OCI-LY7 (cell line): ENCODE measurements around the gene COBL. TPM values are rescaled to one million over a fixed set of nuclear protein-coding genes. Genes with fewer than 3 reads are reported as not detected.

ENCODE experiments used
- BruUV-seq: library from RNA; stranded (reverse); fragments of 400-500 nt; replicated peaks from 2 replicates; lab custom pipeline; 2021; lab: Mats Ljungman, UMichigan
- CTCF ChIA-PET: fragments of 300-600 bp; sonication (Branson Sonifier 250); formaldehyde crosslinking; loops from one replicate; lab custom pipeline; 2022; ENCODE audit warnings: antibody characterized with exemption; ENCODE audit not compliant: unreplicated experiment; lab: Charles Lee
- POLR2A ChIA-PET: fragments of 300-600 bp; sonication (Branson Sonifier 250); formaldehyde crosslinking; loops from one replicate; lab custom pipeline; 2022; ENCODE audit warnings: antibody characterized with exemption; lab: Charles Lee
- DNase-seq: peaks from one replicate; pipeline ENCODE4 v3.0.0-alpha.2; 2015; ENCODE audit warnings: low spot score
- H2AFZ ChIP-seq: fragments of 200-600 bp; sonication (generic), shearing (Covaris generic); 2 replicates; pipeline ENCODE4 v1.6.1; 2014; ENCODE audit warnings: mild to moderate bottlenecking, antibody characterized with exemption, low read length, moderate library complexity
- H3K27ac ChIP-seq: fragments of 200-600 bp; sonication (generic); 2 replicates; pipeline ENCODE4 v1.5.1; 2014; ENCODE audit warnings: mixed run types, low read depth, mild to moderate bottlenecking, moderate library complexity, low read length, inconsistent platforms; ENCODE audit not compliant: poor library complexity, severe bottlenecking
- H3K36me3 ChIP-seq: fragments of 200-600 bp; sonication (generic); 2 replicates; pipeline ENCODE4 v1.6.1; 2014; ENCODE audit warnings: mild to moderate bottlenecking, antibody characterized with exemption, low read length, moderate library complexity, mixed read lengths; ENCODE audit not compliant: insufficient read depth
- H3K4me1 ChIP-seq: fragments of 200-600 bp; sonication (generic); 2 replicates; pipeline ENCODE4 v1.5.1; 2014; ENCODE audit warnings: mild to moderate bottlenecking, low read length; ENCODE audit not compliant: insufficient read depth, poor library complexity, severe bottlenecking
- H3K4me2 ChIP-seq: fragments of 200-600 bp; sonication (generic); 2 replicates; pipeline ENCODE4 v1.6.1; 2014; ENCODE audit warnings: mild to moderate bottlenecking, low read length
- H3K4me3 ChIP-seq: fragments of 200-600 bp; sonication (generic); 2 replicates; pipeline ENCODE4 v1.5.1; 2014; ENCODE audit warnings: mild to moderate bottlenecking, low read depth, low read length; ENCODE audit not compliant: poor library complexity, severe bottlenecking
- H3K79me2 ChIP-seq: fragments of 200-600 bp; sonication (generic); 2 replicates; pipeline ENCODE4 v1.6.1; 2016; ENCODE audit warnings: low read depth, mild to moderate bottlenecking, low read length, moderate library complexity, mixed read lengths; ENCODE audit not compliant: insufficient read depth
- H3K9me2 ChIP-seq: fragments of 200-600 bp; sonication (generic); 2 replicates; pipeline ENCODE4 v1.6.1; 2016; ENCODE audit warnings: mild to moderate bottlenecking, low read length, mixed read lengths; ENCODE audit not compliant: insufficient read depth
- H3K9me3 ChIP-seq: fragments of 200-600 bp; sonication (generic); 2 replicates; pipeline ENCODE4 v1.6.1; 2014; ENCODE audit warnings: mild to moderate bottlenecking, mixed run types, low read length, mixed read lengths
- H4K20me1 ChIP-seq: fragments of 200-600 bp; sonication (generic); 2 replicates; pipeline ENCODE4 v1.6.1; 2014; ENCODE audit warnings: mild to moderate bottlenecking, antibody characterized with exemption, low read length, moderate library complexity, mixed read lengths; ENCODE audit not compliant: insufficient read depth
- EZH2phosphoT487 ChIP-seq: fragments of 200-600 bp; sonication (generic); IDR thresholded peaks from 2 replicates; pipeline ENCODE4 v1.6.1; 2018; ENCODE audit warnings: low read depth, borderline replicate concordance, mild to moderate bottlenecking, mixed run types, antibody characterized with exemption, low read length, moderate library complexity, mixed read lengths
- intact Hi-C: fragments of 100-400 bp; cut with micrococcal nuclease; formaldehyde crosslinking; loops from one replicate; pipeline ENCODE4 v1.10.0; 2022; ENCODE audit not compliant: unreplicated experiment
- total RNA-seq, 2 experiments: library from RNA; depleted of rRNA in 1 of 2; stranded (reverse); fragments of >200 nt in 1 of 2; shearing (Covaris generic) in 1 of 2; gene quantifications; 2 replicates each; pipeline ENCODE4 v1.2.3, GENCODE V29; 2014 to 2022
- TF ChIP-seq, protein P1 (sequence below): fragments of 200-600 bp; sonication (generic); conservative IDR thresholded peaks from 2 replicates; pipeline ENCODE4 v1.5.1; 2014; ENCODE audit warnings: mild to moderate bottlenecking, antibody characterized with exemption, low read length, moderate library complexity, mixed read lengths

The COBL gene
- total RNA-seq, 2 experiments from 2014 or later, result not detected

DNA sequence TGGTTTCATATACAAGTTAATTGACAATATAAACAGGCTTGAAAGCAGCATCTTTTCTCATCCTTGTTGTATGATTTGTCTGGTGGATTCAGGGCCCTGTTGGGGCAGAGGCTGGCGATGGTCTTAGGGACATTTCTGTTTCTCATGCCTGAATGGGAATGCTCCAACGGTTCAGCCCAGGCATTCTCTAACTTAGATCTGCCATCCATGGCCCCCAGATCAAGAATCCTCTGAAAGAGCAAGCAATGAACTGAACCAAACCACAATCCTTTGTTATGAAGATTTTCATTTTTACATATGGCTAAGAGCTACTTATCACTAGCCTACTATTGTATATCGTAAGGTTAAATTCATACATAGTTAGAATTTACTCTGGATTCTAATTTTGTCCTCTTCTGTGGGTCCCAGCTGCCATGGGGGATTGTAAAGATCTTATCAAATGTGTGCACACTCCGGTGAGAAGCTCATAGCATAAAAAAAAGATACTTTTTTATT lies 163.9 kb downstream of the COBL start:
- DNase-seq, result no peak
- Histone ChIP-seq H3K36me3 (no peaks in the 10 kb centered on the region), H3K9me3 (no peaks in the 10 kb centered on the region), H3K27ac (no peak overlapping the region), H4K20me1 (no peaks in the 10 kb centered on the region), H3K4me2 (no peak overlapping the region), H3K4me1 (no peaks in the 10 kb centered on the region), H2AFZ (no peak overlapping the region), H3K79me2 (no peaks in the 10 kb centered on the region), H3K9me2 (no peaks in the 10 kb centered on the region), H3K4me3 (no peak overlapping the region)
- ChIA-PET CTCF (no interaction called here), POLR2A (interaction anchor here (1.1 to 1.6 kb wide), 2 partner anchors 9 to 63 kb away, joined by 3 to 9 read pairs; no protein-coding TSS in a partner anchor)
- BruUV-seq, result no TSS peak
- intact Hi-C loops, result no loop called here
- no peak for TF ChIP-seq EZH2phosphoT487
- TF ChIP-seq, protein P1, sequence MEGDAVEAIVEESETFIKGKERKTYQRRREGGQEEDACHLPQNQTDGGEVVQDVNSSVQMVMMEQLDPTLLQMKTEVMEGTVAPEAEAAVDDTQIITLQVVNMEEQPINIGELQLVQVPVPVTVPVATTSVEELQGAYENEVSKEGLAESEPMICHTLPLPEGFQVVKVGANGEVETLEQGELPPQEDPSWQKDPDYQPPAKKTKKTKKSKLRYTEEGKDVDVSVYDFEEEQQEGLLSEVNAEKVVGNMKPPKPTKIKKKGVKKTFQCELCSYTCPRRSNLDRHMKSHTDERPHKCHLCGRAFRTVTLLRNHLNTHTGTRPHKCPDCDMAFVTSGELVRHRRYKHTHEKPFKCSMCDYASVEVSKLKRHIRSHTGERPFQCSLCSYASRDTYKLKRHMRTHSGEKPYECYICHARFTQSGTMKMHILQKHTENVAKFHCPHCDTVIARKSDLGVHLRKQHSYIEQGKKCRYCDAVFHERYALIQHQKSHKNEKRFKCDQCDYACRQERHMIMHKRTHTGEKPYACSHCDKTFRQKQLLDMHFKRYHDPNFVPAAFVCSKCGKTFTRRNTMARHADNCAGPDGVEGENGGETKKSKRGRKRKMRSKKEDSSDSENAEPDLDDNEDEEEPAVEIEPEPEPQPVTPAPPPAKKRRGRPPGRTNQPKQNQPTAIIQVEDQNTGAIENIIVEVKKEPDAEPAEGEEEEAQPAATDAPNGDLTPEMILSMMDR, result no peak

DNA sequence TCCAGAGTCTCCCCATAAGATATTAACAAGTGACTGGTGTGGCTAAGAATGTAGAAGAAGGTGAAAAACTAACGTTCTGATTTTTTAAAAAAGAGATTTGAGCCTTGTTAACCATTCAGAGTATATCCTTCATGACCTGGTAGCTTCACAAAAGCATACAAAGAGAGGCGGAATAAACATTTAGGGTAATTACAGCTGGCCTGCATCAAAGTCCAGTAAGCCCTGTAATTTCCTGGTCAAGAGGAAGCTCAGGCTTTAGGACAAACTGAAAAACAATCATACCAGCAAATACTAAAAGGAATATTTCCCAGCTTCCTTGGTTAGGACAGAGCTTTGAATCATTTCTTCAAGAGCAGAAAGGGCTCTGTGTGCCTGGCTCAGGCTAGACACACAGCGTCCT lies 165.2 kb downstream of the COBL start:
- H3K4me2 ChIP-seq, result no peak overlapping the region
- no peaks in the 10 kb centered on the region for H3K4me1 ChIP-seq
- no peak overlapping the region for H3K4me3 ChIP-seq
- intact Hi-C loops, result no loop called here
- CTCF ChIA-PET, result no interaction called here
- no peaks in the 10 kb centered on the region for H4K20me1 ChIP-seq
- no TSS peak for BruUV-seq
- H2AFZ ChIP-seq, result no peak overlapping the region
- no peaks in the 10 kb centered on the region for H3K9me2 ChIP-seq
- POLR2A ChIA-PET, result interaction anchor here (0.7 to 1.6 kb wide), 2 partner anchors 10 to 383 kb away, joined by 3 to 9 read pairs; no protein-coding TSS in a partner anchor
- H3K27ac ChIP-seq, result no peak overlapping the region
- no peak for TF ChIP-seq EZH2phosphoT487
- TF ChIP-seq, protein P1, result no peak
- no peaks in the 10 kb centered on the region for H3K9me3 ChIP-seq
- H3K79me2 ChIP-seq, result no peaks in the 10 kb centered on the region
- no peaks in the 10 kb centered on the region for H3K36me3 ChIP-seq
- no peak for DNase-seq

DNA sequence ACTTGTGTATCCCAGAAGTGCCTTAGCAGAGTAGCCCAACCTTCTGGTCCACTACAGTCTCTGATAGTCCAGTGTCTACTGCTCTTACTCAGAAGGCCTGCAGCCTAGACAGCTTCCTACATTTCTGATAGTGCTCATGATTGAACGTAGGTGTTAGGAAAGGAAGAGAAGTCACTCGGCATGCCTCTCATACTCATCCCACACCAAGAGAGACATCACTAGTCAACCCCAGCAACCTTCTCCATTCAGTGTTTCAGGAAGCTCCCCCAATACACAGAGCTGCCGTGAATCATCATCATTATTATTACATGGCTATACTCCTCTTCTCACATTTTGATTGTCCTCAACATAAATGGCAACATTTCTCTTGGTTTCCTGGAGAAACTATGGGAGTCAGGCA lies 166.4 kb downstream of the COBL start:
- no peak for DNase-seq
- POLR2A ChIA-PET, result interaction anchor here (0.7 kb wide), 1 partner anchor 10 kb away, joined by 3 read pairs; no protein-coding TSS in a partner anchor
- H4K20me1 ChIP-seq, result no peaks in the 10 kb centered on the region
- TF ChIP-seq EZH2phosphoT487, result no peak
- TF ChIP-seq, protein P1, result no peak
- H3K9me2 ChIP-seq, result no peaks in the 10 kb centered on the region
- BruUV-seq, result no TSS peak
- H3K4me3 ChIP-seq, result no peak overlapping the region
- no peaks in the 10 kb centered on the region for H3K79me2 ChIP-seq
- no peaks in the 10 kb centered on the region for H3K4me1 ChIP-seq
- no peaks in the 10 kb centered on the region for H3K9me3 ChIP-seq
- H3K27ac ChIP-seq, result no peak overlapping the region
- H3K4me2 ChIP-seq, result no peak overlapping the region
- H3K36me3 ChIP-seq, result no peaks in the 10 kb centered on the region
- H2AFZ ChIP-seq, result no peak overlapping the region
- intact Hi-C loops, result no loop called here
- CTCF ChIA-PET, result no interaction called here
